Activated CD4-positive, alpha-beta T cell treated with anti-CD3 and anti-CD28 coated beads, Interleukin-10, Interleukin-2, amounts not matched to agents 100 ng/mL and 50 ng/mL, durations not matched to agents 16 hours and 8 hours (primary cell): ENCODE measurements around the gene KHSRP.
A peak's percentile ranks its signal among the peaks of the same experiment; 100 is the strongest.

ENCODE experiments used
- DNase-seq: peaks from one replicate; pipeline ENCODE4 v3.0.0-alpha.2; 2020

KHSRP gene

GRCh38 chr19:6424195-6424938 lies at the start of gene KHSRP:
Gene KHSRP, minus strand, starts transcription at chr19:6424811. Its CDS starts 110 bp downstream, at chr19:6424701.
- DNase-seq = peak; percentile 33

GRCh38 chr19:6473647-6474046 lies 49.0 kb upstream of the KHSRP start:
- no peak for DNase-seq

- no peak for DNase-seq
Observed at GRCh38 chr19:6472713-6473112, 48.1 kb upstream of the KHSRP start.

GRCh38 chr19:6471076-6471475 lies 46.5 kb upstream of the KHSRP start:
- no peak for DNase-seq

GRCh38 chr19:6470173-6470572 lies 45.6 kb upstream of the KHSRP start:
- no peak for DNase-seq

- DNase-seq = no peak
Observed at GRCh38 chr19:6467384-6467783, 42.8 kb upstream of the KHSRP start.

GRCh38 chr19:6466526-6467248 lies 42.1 kb upstream of the KHSRP start:
- DNase-seq = no peak

- no peak for DNase-seq
Observed at GRCh38 chr19:6465663-6466062, 41.1 kb upstream of the KHSRP start.

- no peak for DNase-seq
Observed at GRCh38 chr19:6465006-6465405, 40.4 kb upstream of the KHSRP start.

GRCh38 chr19:6464070-6464873 lies 39.7 kb upstream of the KHSRP start, which contains the start of gene CRB3:
Gene CRB3, plus strand, starts transcription at chr19:6464271. Its CDS starts 431 bp downstream, at chr19:6464702.
- peak; percentile 28 for DNase-seq

GRCh38 chr19:6460099-6460884 lies 35.7 kb upstream of the KHSRP start:
- DNase-seq = peak; percentile 97

GRCh38 chr19:6459262-6460098 lies 34.9 kb upstream of the KHSRP start, which contains the start of gene SLC25A23:
Gene SLC25A23, minus strand, starts transcription at chr19:6459792. Its CDS starts 164 bp downstream, at chr19:6459628.
- DNase-seq = peak; percentile 77

GRCh38 chr19:6458695-6459261 lies 34.2 kb upstream of the KHSRP start:
- DNase-seq = no peak

GRCh38 chr19:6457958-6458694 lies 33.5 kb upstream of the KHSRP start:
- no peak for DNase-seq

- no peak for DNase-seq
Observed at GRCh38 chr19:6455924-6456323, 31.3 kb upstream of the KHSRP start.

GRCh38 chr19:6453951-6454565 lies 29.4 kb upstream of the KHSRP start:
- DNase-seq = no peak

GRCh38 chr19:6452899-6453298 lies 28.3 kb upstream of the KHSRP start:
- no peak for DNase-seq

- no peak for DNase-seq
Observed at GRCh38 chr19:6452223-6452614, 27.6 kb upstream of the KHSRP start.

- DNase-seq = no peak
Observed at GRCh38 chr19:6451583-6452222, 27.1 kb upstream of the KHSRP start.
